GM19193 (cell line): ENCODE results near the gene ADORA3.

Experiments used
- POLR2A ChIP-seq: IDR thresholded peaks from 4 replicates; pipeline ENCODE4 v1.6.1; 2011; ENCODE audit not compliant: insufficient read depth, insufficient read length; ENCODE audit errors: extremely low read depth

Gene ADORA3

GRCh38 chr1:111503585-111504060 lies at the start of gene ADORA3, which contains the start of gene TMIGD3:
ADORA3 (minus strand) TSS chr1:111503633; CDS start chr1:111503354, 279 bp downstream.
TMIGD3 (minus strand) TSS chr1:111503633; CDS start chr1:111503354, 279 bp downstream.
- TF ChIP-seq POLR2A, result no peak

GRCh38 chr1:111553196-111553595 lies 49.8 kb upstream of the ADORA3 start:
- no peak for TF ChIP-seq POLR2A

GRCh38 chr1:111552587-111552986 lies 49.2 kb upstream of the ADORA3 start:
- no peak for TF ChIP-seq POLR2A

GRCh38 chr1:111551623-111552411 lies 48.4 kb upstream of the ADORA3 start:
- no peak for TF ChIP-seq POLR2A

GRCh38 chr1:111542187-111542586 lies 38.8 kb upstream of the ADORA3 start:
- TF ChIP-seq POLR2A, result no peak

- TF ChIP-seq POLR2A, result no peak
Observed at GRCh38 chr1:111541721-111542120, 38.3 kb upstream of the ADORA3 start.

GRCh38 chr1:111540928-111541327 lies 37.5 kb upstream of the ADORA3 start:
- TF ChIP-seq POLR2A, result no peak

- no peak for TF ChIP-seq POLR2A
Observed at GRCh38 chr1:111538343-111539025, 35.1 kb upstream of the ADORA3 start.

- no peak for TF ChIP-seq POLR2A
Observed at GRCh38 chr1:111535256-111536191, 32.1 kb upstream of the ADORA3 start.

GRCh38 chr1:111520053-111520452 lies 16.6 kb upstream of the ADORA3 start:
- no peak for TF ChIP-seq POLR2A

- no peak for TF ChIP-seq POLR2A
Observed at GRCh38 chr1:111517469-111518225, 14.2 kb upstream of the ADORA3 start.

- TF ChIP-seq POLR2A, result peak; percentile 44
Observed at GRCh38 chr1:111516005-111516535, 12.6 kb upstream of the ADORA3 start.

GRCh38 chr1:111515291-111516004 lies 12.0 kb upstream of the ADORA3 start:
- TF ChIP-seq POLR2A, result no peak

- TF ChIP-seq POLR2A, result no peak
Observed at GRCh38 chr1:111513410-111514020, 10.1 kb upstream of the ADORA3 start.
